NT2/D1 (cell line): ENCODE data around the gene ZC3H14.

ENCODE experiments used
- YY1 ChIP-seq: IDR thresholded peaks from 2 replicates; pipeline ENCODE4 v1.6.1; 2011; ENCODE audit not compliant: insufficient read length, insufficient read depth
- ZNF274 ChIP-seq: IDR thresholded peaks from 2 replicates; pipeline ENCODE4 v1.6.1; 2011; ENCODE audit warnings: mild to moderate bottlenecking, low read depth, low read length

DNA sequence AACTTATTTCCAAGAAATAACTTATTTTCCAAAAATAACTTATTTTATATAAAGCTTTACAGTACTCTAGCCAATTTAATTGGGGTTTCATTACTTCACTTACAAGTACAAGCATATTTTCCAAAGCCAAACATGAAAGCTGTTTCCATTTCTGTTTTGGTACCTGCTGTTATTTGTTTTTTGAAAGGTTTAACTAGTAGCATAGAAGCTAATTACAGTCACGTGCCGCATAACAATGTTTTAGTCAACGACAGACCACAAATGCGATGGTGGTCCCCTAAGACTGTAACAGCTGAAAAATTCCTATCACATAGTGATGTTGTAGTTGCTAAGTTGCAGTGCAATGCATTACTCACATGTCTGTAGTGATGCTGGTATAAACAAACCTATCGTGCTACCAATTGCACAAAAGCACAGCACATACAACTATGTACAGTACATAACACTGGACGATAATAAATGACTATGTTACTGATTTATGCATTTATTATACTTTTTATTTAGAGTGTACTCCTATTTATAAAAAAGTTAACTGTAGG, 29.7 kb upstream of the ZC3H14 start:
- TF ChIP-seq ZNF274, result no peak
- no peak for TF ChIP-seq YY1
